DMS 273 (cell line): ENCODE results near the gene RAB8A.
A peak's percentile ranks its signal among the peaks of the same experiment; 100 is the strongest.
"Not testable (repeated sequence)": the region's sequence is repeated elsewhere in the genome, so short reads cannot be mapped to it uniquely, and the experiment has no call there.

Experiments used
- DNase-seq: peaks from one replicate; lab custom pipeline; 2025; ENCODE audit not compliant: unreplicated experiment; lab: John Stamatoyannopoulos, UW

Gene RAB8A

DNA sequence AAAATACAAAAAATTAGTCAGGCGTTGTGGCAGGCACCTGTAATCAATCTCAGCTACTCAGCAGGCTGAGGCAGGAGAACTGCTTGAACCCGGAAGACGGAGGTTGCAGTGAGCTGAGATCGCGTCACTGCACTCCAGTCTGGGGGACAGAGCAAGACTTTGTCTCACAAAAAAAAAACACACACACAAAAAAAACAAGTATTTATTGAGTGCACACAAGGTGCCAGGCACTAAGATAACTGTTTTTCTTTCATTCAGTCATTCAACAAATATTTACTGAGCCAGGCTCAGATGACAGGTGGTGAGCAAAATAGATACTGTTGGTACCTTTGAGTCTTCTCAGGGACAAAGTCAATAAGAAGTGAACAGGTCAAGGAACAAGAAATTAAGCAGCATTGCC, 55.4 kb downstream of the RAB8A start:
- DNase-seq, result no peak

DNA sequence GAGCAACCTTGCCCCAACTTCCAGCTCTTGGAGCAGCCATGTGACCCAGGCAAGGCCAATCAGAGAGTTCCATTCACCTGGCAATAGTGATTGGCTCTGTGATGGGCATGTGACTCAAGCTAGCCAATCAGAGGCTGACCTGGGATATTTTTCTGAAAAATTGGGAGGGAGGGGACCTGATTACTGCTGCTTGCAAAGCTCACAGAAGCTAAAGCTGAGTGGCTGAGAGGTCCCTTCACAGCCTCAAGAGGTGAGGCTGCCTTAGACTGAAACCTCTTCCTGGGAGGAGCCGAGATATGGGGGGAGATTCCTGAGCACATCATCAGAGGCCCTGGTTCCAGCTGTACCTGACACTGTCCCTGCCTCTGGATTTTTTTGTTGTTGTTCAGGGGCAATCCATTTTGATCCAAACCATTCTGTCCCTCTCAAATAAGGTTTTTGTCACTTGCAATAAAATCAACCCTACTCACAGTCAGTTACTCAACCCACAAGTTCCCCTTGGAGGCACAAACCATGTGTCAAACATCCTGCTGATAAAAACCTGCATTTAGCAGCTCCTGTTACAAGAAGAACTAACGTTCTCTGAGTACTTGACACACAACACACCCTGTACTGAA, 56.9 kb downstream of the RAB8A start:
- DNase-seq, result peak; percentile 28

GRCh38 chr19:16170134-16170533, 58.4 kb downstream of the RAB8A start:
- no peak for DNase-seq

- no peak for DNase-seq
These were observed 64.3 kb downstream of the RAB8A start for GRCh38 chr19:16175954-16176353.

GRCh38 chr19:16178866-16179265, 67.2 kb downstream of the RAB8A start:
- not testable (repeated sequence) for DNase-seq

DNA sequence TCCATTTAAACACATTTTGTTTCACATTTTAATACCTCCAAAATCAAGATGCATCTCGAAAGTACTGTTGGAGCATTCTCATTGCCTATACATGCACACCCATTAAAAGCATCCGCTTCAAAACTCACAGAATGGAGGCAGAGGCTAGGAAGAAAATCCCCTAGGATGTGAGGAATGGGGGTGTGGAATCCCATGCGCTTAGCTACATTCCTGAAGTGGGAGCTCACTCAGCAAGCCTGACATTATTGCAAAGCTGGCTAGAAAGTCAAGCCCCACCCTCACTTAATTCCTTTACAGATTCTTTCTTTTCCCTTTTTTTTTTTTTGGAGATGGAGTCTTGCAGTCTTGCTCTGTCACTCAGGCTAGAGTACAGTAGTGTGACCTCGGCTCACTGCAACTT, 68.9 kb downstream of the RAB8A start:
- DNase-seq, result no peak
